Heart left ventricle (tissue), 16 donors: ENCODE data around the gene NXPH3. TPM values are rescaled to one million over a fixed set of nuclear protein-coding genes. Genes with fewer than 3 reads are reported as not detected.
A peak's percentile ranks its signal among the peaks of the same experiment; 100 is the strongest.

Source experiments
- ATAC-seq, 4 donors: fragments of 200-7000 bp; cut with Tn5 transposase; one replicate each; pipeline ENCODE4 v1.9.1; 2020 to 2022; ENCODE audit warnings: moderate library complexity in 4 of 4, mild to moderate bottlenecking in 3 of 4, moderate number of reproducible peaks in 1 of 4
- DNase-seq, 5 donors: peaks; one replicate each; pipeline ENCODE4 v3.0.0-alpha.2; 2020
- H3K27ac ChIP-seq, 12 donors: fragments of 200-600 bp; sonication (generic) in 4 of 12; one replicate each; pipeline versions ENCODE4 v1.5.0 to v1.8.0; 2016 to 2022; ENCODE audit warnings: mild to moderate bottlenecking in 2 of 12
- H3K27me3 ChIP-seq, 9 donors: fragments of 200-600 bp; sonication (generic) in 2 of 9; one replicate each; pipeline versions ENCODE4 v1.5.1 to v1.8.0; 2016 to 2022; ENCODE audit warnings: mild to moderate bottlenecking in 3 of 9
- H3K36me3 ChIP-seq, 9 donors: fragments of 200-600 bp; sonication (generic) in 2 of 9; one replicate each; pipeline versions ENCODE4 v1.5.0 to v1.8.0; 2018 to 2022; ENCODE audit warnings: mild to moderate bottlenecking in 2 of 9
- H3K4me1 ChIP-seq, 12 donors: fragments of 200-600 bp; sonication (generic) in 4 of 12; one replicate each; pipeline versions ENCODE4 v1.5.0 to v1.8.0; 2016 to 2022; ENCODE audit warnings: mild to moderate bottlenecking in 3 of 12
- H3K4me3 ChIP-seq, 12 donors: fragments of 200-600 bp; sonication (generic) in 4 of 12; one replicate each; pipeline versions ENCODE4 v1.5.0 to v1.8.0; 2017 to 2022; ENCODE audit warnings: mild to moderate bottlenecking in 9 of 12, moderate library complexity in 4 of 12
- H3K9me3 ChIP-seq, 12 donors: fragments of 200-600 bp; sonication (generic) in 4 of 12; one replicate each; pipeline versions ENCODE4 v1.5.0 to v1.8.0; 2016 to 2022; ENCODE audit warnings: mild to moderate bottlenecking in 1 of 12
- CTCF ChIP-seq, 12 donors: fragments of 200-600 bp; sonication (generic) in 4 of 12; IDR thresholded peaks; one replicate each; pipeline versions ENCODE4 v1.5.0 to v1.8.0; 2018 to 2022; ENCODE audit warnings: antibody characterized with exemption in 12 of 12, mild to moderate bottlenecking in 5 of 12
- POLR2A ChIP-seq, 2 donors: fragments of 450-650 bp; IDR thresholded peaks; one replicate each; pipeline ENCODE4 v1.6.1; 2017; ENCODE audit warnings: antibody characterized with exemption in 2 of 2, mild to moderate bottlenecking in 2 of 2, moderate library complexity in 2 of 2
- WGBS, 4 donors: extraction: QIAGEN DNeasy Blood & Tissue Kit in 2 of 4; methylation state at CpG; one replicate each; pipeline versions ENCODE4 v1.1.5 to v1.1.7; 2013 to 2018; 5-methylcytosine and 5-hydroxymethylcytosine counted together
- intact Hi-C, 10 donors: fragments of 100-400 bp; cut with DNase I; formaldehyde crosslinking; loops; one replicate each; pipeline versions ENCODE4 v1.11.1 to v1.14.2; 2022
- polyA plus RNA-seq, 2 donors: library from polyadenylated mRNA; stranded (reverse); fragments of 200-250 nt; gene quantifications; one replicate each; pipeline ENCODE4 v1.2.3, GENCODE V29; 2013
- total RNA-seq, 9 donors: library from RNA; depleted of rRNA in 2 of 9; stranded (reverse); fragments of >200 nt in 2 of 9; fragmentation: NEBNext Ultra II Directional in 3 of 9; extraction: Animal tissue kit (Norgen Biotek cat#: 25700) in 3 of 9; gene quantifications; one replicate each; pipeline versions ENCODE4 v1.1.0 to v1.2.4, GENCODE V29; 2016 to 2023
- donor health status: ischemic (EF 13 %, LVEDD 7.1; RV severe dilation, severe dysfunction).
- donor health status: healthy with polysubstance abuse.
- donor health status: DM: no; HTN: yes; CAD: no.
- donor health status: DM: no; HTN: no; CAD: no.
- donor health status: ischemic (EF 25% LVEDD 6.9; RV normal size, moderate dysfunction).
- donor health status: ischemic (EF 25% LVEDD 5.7; RV mildly dilated, moderate dysfunction).
- donor health status: healthy.
- donor health status: DM: yes; HTN: yes; CAD: no.
- donor health status: ischemic (EF 35%, LVEDD 5.7; RV mildly dilated, moderate dysfunction).
- donor health status: nonischemic (EF 11% LVEDD 7.7; RV severe dilation, severe dysfunction).
- donor health status: DM: yes; HTN: yes; CAD: no.
- donor health status: PGD.
- donor health status: ischemic (EF 29% LVEDD 5.4; RV normal size, mild dysfunction).
- donor health status: nonischemic (EF 23%, LVEDD 6.1; RV moderate dilation, normal function).

The NXPH3 gene
- total and polyA plus RNA-seq, 11 donors = 2.5 to 7.9 (median 4.5) TPM

- H3K4me1 ChIP-seq = peaks cover 4 to 55% (median 29%) of the 10 kb centered on the region in 12 donors
Observed at GRCh38 chr17:49573510-49574322, 2.0 kb upstream of the NXPH3 start.

GRCh38 chr17:49574323-49574781, 1.3 kb upstream of the NXPH3 start:
- peaks cover 0 to 27% (median 0%) of the 10 kb centered on the region in 9 donors for H3K27me3 ChIP-seq
- H3K36me3 ChIP-seq = no peaks in the 10 kb centered on the region
- intact Hi-C loops = loop anchor here in 6 of 10 donors (1.0 to 10.0 kb wide), 8 partner anchors 43 to 510 kb away; partner anchors contain the start of gene KAT7 (in 2 of the 6)
- TF ChIP-seq POLR2A (IDR thresholded peaks at IDR 0.05) (no peak), CTCF (IDR thresholded peaks at IDR 0.05) (no peak)
- H3K27ac ChIP-seq = peak overlapping the region in 5 of 12 donors; percentile 16 to 89 (median 41)
- H3K4me3 ChIP-seq = no peak overlapping the region
- H3K4me1 ChIP-seq = peaks cover 4 to 55% (median 29%) of the 10 kb centered on the region in 12 donors
- DNase-seq = no peak
- no peak for ATAC-seq
- 64 to 78% (median 72%) methylated on average over 11 to 13 of the region's 13 CpGs for WGBS, 4 donors
- H3K9me3 ChIP-seq = no peaks in the 10 kb centered on the region

More at GRCh38 chr17:49573510-49574322, 2.0 kb upstream of the NXPH3 start:
- H3K27ac ChIP-seq = peak overlapping the region in 5 of 12 donors; percentile 5 to 89 (median 12)
- DNase-seq (no peak), ATAC-seq (no peak)
- no peak overlapping the region for H3K4me3 ChIP-seq
- WGBS, 4 donors = 50 to 57% (median 56%) methylated on average over 15 of the region's 15 CpGs
- H3K27me3 ChIP-seq = peaks cover 0 to 27% (median 0%) of the 10 kb centered on the region in 9 donors
- intact Hi-C loops = loop anchor here in 6 of 10 donors (1.0 to 10.0 kb wide), 8 partner anchors 44 to 511 kb away; partner anchors contain the start of gene KAT7 (in 2 of the 6)
- no peaks in the 10 kb centered on the region for H3K36me3 ChIP-seq
- TF ChIP-seq POLR2A (IDR thresholded peaks at IDR 0.05) (no peak), CTCF (IDR thresholded peaks at IDR 0.05) (no peak)
- no peaks in the 10 kb centered on the region for H3K9me3 ChIP-seq

- peaks cover 4 to 47% (median 24%) of the 10 kb centered on the region in 12 donors for H3K4me1 ChIP-seq
- intact Hi-C loops = loop anchor here in 8 of 10 donors (1.0 to 10.0 kb wide), 9 partner anchors 37 to 510 kb away; partner anchors contain the start of gene KAT7 (in 2 of the 8)
- H3K4me3 ChIP-seq = peak overlapping the region in 10 of 12 donors; percentile 61 to 92 (median 72)
- H3K36me3 ChIP-seq = no peaks in the 10 kb centered on the region
- H3K9me3 ChIP-seq = no peaks in the 10 kb centered on the region
- WGBS, 4 donors = 15 to 44% (median 18%) methylated on average over 9 to 29 of the region's 29 CpGs
- TF ChIP-seq POLR2A (IDR thresholded peaks at IDR 0.05) = no peak
- TF ChIP-seq CTCF (IDR thresholded peaks at IDR 0.05) = no peak
- peaks cover 0 to 27% (median 0%) of the 10 kb centered on the region in 9 donors for H3K27me3 ChIP-seq
- no peak for ATAC-seq
- peak overlapping the region in 9 of 12 donors; percentile 5 to 89 (median 41) for H3K27ac ChIP-seq
- DNase-seq = no peak
Observed at GRCh38 chr17:49574945-49575678, 559 bp upstream of the NXPH3 start.
